Stimulated activated CD4-positive, alpha-beta T cell treated with anti-CD3 and anti-CD28 coated beads, TNF-alpha, amount 100 ng/mL, for 1 hour (primary cell): ENCODE results near the gene HEPACAM.
A peak's percentile ranks its signal among the peaks of the same experiment; 100 is the strongest.

Experiments used
- DNase-seq, 3 donors: peaks; one replicate each; pipeline ENCODE4 v3.0.0-alpha.2; 2020; ENCODE audit warnings: low read depth in 3 of 3, low spot score in 1 of 3

HEPACAM gene

GRCh38 chr11:124943254-124943616 is 7.4 kb upstream of the HEPACAM start:
- no peak for DNase-seq

DNA sequence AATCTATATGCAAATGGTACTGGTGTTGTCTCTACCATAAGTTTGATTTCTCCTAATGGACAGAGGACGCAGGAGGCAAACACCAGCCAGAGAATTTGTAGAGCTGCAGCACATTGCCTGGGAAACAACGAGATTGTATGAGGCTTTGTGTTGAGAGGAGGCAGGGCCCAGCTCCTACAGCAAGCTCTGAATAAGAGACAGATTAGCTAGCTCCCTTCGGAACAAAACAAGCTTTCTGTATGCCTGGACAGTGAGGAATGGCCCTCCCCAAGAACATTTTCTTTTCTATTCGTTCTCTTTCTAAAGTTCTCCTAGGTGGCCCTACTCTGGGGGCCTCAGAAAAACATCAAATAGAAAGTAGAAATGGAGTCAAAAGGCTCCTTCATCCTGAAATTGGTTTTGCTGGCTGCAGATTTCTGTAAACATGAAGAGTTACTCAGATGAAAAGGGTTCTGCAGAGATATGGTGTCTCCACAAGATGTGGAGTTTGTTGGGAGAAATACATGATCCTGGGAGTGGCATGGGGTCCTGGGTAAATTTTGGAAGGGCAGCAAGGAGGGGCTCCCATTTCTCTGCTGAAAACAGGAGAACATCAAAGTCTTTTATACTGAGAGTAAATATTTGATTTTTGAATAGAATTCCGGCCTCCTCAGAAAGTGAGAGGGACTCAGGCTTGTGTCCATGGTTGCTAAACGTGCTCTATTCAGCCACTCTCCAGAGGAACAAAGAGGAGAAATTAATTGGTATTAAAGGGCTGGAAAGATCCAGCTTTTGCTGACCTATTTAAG is 6.8 kb upstream of the HEPACAM start:
- DNase-seq, result no peak

GRCh38 chr11:124941703-124942102 is 5.9 kb upstream of the HEPACAM start:
- DNase-seq, result no peak

DNA sequence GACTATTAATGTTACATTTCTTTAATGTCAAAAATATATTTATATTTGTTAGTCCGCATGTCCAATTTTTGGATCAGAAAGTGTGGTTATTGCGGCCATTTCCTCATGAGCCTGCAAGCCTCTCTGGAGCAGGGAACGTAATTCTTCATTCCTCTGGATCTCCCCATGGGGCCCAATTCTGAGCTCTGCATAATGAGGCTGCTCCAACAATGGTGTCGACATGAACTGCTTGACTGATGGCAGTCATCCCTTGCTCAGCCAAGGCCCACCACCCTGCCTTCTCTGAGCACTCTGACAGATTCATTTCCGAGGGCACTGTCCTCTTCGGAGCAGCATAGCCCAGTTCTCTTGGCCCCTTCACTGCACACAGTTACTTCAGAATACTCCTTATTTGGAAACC is 3.1 kb upstream of the HEPACAM start:
- DNase-seq, result no peak

GRCh38 chr11:124938206-124938765 is 2.4 kb upstream of the HEPACAM start:
- DNase-seq, result no peak

DNA sequence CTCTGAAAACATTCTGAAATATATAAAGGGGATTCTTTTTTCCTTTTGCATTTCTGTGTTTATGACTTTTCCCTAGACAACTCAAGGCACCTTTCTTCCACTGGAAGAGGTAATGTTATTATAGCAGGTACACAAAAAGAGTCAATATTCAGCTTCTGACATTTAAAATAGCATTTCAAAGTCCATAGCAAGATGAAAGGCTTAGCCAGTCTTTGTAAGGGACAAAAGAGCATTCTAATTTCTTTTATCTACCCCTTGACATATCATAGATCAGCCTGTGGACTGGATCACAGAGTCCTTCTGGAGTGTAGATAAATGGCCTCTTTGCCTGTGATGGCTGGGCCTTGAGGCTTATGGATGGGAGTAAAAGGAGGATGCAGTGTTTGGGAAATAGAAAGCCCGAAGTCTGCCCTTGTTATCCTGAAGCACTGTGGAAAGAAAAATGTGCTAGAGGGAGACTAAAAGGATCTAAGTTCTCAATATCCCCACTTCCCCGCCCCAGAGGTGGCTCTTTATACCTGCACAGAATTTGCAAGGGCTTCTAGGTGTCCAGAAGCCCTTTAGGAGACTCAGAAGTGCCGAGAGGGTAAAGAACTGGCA is 1.6 kb upstream of the HEPACAM start:
- DNase-seq, result no peak

DNA sequence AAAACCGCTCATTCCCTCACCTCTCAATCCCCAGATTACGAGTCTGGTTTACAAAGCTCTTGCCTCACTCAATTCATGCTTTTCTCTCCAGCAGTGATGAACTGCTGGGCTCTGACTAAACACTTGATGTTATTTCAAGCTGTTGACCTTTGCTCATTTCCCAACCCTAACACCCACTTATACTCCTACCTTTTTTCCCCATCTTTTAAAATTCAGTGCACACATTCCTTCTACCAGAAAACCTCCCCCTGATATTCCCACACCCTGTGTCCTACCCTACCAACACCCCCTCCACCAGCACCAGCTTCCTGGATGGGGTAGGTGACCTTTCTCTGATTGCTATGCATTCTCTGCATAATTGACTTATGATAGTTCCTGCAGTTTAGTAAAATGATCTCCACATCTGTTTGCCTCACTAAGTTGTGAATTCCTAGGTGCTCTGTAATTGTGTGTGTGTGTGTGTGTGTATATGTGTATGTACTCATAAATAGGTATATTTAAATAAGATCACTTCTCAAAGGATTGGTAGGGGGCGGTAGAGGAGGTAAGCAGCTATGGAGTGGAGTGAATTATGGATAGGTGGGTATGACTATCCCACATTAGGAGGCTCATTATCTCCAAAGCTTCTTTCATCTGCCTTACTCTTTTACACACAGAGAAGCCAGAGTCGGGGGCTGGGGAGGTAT is 842 bp downstream of the HEPACAM start:
- no peak for DNase-seq

GRCh38 chr11:124930799-124931198 is 5.0 kb downstream of the HEPACAM start:
- no peak for DNase-seq

DNA sequence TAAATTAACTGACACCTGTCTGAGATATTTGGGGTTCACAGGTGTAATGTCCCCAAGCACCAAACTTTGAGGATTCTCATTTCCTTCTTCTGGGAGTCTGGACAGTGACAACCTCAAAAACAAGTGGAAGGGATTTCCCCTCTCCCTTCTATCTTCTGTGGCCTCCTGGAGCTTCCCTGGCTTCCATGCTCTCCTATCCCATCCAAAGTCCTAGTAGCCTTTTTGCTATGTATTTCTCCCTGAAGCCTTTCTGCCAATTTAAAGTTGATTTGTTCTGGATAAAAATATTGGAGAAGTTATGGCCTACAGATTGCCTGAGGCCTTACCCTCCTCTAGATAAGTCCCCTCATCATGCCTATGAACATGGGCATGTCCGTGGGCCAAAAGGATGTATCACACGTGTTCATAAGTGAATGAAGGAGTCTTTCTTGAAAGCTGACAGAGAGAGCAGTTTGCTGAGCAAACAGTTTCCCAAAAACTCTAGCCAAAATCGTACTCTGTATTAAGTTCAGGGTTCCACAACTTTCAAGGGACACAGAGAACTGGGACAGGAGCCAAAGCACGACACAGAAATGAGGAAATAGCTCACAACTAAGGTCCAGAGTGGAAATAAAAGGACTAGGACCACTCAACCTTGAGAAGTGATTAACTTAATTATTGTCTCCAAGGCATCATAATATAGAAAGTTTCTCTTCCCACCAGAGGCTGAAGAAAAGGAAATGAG is 6.7 kb downstream of the HEPACAM start:
- no peak for DNase-seq

GRCh38 chr11:124923296-124923695 is 12.6 kb downstream of the HEPACAM start:
- DNase-seq, result no peak

DNA sequence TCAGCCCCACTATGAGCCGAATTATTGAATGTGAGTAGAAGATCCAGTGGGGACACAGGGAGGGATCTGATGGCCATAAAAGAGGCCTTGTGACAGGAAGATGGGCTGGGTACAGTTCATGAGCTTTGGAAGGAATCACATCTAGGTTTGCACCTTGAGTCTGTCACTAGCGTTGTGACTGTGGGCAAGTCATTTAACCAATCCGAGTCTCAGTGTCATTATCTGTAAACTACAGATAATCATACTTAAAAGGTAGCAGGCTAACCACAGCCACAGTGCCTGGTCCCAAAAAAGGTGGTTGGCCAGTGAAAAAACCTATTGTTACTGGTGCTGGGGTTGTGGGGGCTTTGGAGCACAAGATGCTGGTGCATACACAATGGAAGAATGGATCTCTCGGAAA is 13.0 kb downstream of the HEPACAM start:
- no peak for DNase-seq

GRCh38 chr11:124920870-124921609 is 14.8 kb downstream of the HEPACAM start:
- DNase-seq, result peak; percentile 46 to 68 (median 62)

DNA sequence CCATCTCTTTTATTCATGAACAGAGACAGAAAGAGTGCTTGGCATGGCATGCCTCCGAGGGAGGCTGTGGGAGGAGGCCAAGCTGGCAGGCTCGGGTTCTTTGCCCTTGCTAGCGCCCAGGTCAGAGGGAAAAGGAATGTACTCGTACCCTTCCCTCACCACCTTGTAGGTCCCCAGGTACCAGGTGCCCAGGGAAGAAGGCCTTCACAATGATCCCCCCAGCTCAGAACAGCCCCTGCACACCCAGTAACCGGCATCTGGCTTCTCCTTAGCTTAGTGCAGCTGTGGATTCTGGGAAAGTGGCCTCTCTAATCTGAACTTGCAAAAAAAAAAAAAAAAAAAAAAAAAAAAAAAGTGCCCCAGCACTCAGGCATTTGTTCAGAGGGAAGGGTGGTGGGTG is 15.5 kb downstream of the HEPACAM start:
- no peak for DNase-seq

DNA sequence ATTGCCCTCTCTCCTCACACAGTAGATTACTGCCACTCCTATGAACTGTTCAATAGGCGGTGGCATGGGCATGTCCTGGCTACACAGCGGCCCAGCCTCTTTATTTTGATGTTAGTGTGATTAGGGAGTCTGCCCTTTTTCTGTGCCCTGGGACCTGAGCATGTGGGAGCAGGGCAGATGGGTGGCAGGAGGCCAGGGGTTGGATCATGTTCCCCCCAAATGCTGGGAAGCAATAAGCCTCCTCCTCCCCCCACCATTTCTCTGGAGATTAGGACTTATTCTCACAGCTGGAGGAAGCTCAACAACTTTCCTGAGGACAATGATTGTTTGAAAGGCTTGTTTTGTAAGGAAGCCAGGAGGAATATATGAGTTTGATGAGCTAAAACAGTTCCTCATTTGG is 15.9 kb downstream of the HEPACAM start:
- DNase-seq, result no peak

- no peak for DNase-seq
These were observed 16.9 kb downstream of the HEPACAM start, which contains the start of gene HEPN1 for GRCh38 chr11:124918950-124919349. Gene HEPN1, plus strand, starts transcription at chr11:124919250.

GRCh38 chr11:124917115-124917637 is 18.7 kb downstream of the HEPACAM start:
- DNase-seq, result no peak

- DNase-seq, result no peak
These were observed 19.5 kb downstream of the HEPACAM start for GRCh38 chr11:124916370-124916710.

DNA sequence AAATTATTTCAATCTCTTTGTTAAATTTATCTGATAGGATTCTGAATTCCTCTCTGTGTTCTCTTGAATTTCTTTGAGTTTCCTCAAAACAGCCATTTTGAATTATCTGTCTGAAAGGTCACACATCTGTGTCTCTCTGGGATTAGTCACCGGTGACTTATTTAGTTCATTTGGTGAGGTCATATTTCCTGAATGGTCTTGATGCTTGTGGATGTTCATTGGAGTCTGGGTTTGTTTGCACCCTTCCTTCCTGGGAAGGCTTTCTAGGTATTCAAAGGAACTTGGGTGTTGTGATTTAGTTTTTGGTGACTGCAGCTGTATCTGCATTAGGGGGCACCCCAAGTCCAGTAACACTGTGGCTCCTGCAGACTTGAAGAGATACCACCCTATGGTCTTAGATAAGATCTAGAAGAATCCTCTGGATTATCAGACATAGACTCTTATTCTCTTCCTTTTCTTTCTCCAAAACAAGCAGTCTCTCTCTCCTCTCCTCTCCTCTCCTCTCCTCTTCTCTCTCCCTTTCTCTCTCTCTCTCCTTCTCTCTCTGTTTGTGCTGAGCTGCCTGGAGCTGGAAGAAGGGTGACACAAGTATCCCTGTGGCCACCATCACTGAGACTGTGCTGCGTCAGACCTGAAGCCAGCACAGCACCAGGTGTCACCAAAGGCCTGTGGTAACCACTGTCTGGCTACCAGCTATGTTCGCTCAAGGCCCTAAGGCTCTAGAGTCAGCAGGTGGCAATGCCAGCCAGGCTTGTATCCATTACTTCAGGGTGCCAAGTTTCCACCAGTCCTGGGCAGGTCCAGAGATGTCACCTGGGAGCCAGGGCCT is 20.1 kb downstream of the HEPACAM start:
- no peak for DNase-seq

DNA sequence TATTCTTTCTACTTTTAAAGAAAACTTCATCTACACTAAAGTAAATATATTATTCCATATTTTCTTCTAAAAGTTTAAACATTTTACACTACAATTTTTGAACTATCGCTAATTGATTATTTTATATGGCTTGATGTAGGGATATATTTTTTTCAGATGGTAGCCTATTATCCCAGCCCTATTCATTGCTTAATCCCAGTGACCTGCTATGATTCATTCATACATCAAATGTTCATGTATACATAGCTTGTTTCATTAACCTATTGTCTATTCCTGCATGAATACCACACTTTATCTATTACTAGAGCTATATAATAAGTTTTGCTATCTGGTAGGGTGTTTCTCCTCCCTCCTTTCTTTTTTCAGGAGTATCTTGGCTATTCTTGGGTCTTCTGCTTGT is 33.2 kb downstream of the HEPACAM start:
- DNase-seq, result no peak

- DNase-seq, result no peak
These were observed 35.4 kb downstream of the HEPACAM start for GRCh38 chr11:124900464-124900863.
